Activated T-helper 1 cell treated with anti-CD3 and anti-CD28 coated beads, Interleukin-2, amount 50 U/mL, for 16 hours (primary cell): ENCODE results near the gene DMWD.
"Not testable (repeated sequence)": the region's sequence is repeated elsewhere in the genome, so short reads cannot be mapped to it uniquely, and the experiment has no call there.

Experiments used
- DNase-seq, 2 donors: peaks; one replicate each; pipeline ENCODE4 v3.0.0-alpha.2; 2020; ENCODE audit warnings: low read depth in 1 of 2, low spot score in 1 of 2

The DMWD gene

GRCh38 chr19:45753548-45753947, 39.1 kb downstream of the DMWD start:
- no peak for DNase-seq

DNA sequence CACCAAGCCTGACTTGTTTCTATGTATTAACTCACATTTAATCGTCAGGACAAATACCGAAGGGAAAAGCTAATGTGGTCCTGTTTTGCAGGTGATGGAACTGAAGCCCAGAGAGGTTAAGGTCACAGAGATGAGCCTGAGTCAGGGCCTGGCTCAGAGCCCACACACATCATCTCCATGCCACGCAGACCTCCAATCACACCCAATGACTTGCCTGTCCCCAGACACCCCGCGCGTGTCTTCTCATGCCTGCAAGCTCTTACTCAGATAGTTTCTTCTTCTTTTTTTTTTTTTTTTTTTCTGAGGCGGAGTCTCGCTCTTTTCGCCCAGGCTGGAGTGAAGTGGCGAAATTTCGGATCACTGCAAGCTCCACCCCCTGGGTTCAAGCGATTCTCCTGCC, 40.0 kb downstream of the DMWD start:
- no peak for DNase-seq

DNA sequence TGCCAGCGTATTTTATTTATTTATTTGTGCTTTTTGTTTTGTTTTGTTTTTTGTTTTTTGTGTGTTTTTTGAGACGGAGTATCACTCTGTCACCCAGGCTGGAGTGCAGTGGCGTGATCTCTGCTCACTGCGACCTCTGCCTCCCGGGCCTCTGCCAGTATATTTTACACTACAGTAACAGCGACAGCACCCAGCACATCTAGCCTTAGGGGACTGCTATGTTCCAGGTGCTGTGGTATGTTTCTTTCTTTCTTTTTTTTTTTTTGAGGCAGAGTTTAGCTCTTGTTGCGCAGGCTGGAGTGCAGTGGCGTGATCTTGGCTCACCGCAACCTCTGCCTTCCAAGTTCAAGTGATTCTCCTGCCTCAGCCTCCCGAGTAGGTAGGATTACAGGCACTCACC, 41.2 kb downstream of the DMWD start:
- not testable (repeated sequence) for DNase-seq

DNA sequence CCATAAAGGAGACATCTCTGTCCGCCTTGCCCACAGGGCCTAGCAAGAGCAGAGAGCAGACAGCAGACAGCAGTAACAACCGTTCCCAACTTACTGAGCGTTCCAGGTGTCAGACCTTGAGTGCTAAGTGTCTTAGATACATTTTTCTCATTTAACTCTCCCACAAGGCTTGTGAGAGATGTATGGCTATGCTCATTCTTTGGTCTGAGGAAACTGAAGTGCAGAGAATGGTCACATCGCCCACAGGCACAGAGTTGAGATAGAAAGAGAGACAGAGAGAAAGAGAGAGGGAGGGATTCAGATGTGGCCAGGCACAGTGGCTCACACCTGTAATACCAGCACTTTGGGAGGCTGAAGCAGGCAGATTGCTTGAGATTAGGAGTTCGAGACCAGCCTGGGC, 45.1 kb downstream of the DMWD start:
- DNase-seq, result no peak

DNA sequence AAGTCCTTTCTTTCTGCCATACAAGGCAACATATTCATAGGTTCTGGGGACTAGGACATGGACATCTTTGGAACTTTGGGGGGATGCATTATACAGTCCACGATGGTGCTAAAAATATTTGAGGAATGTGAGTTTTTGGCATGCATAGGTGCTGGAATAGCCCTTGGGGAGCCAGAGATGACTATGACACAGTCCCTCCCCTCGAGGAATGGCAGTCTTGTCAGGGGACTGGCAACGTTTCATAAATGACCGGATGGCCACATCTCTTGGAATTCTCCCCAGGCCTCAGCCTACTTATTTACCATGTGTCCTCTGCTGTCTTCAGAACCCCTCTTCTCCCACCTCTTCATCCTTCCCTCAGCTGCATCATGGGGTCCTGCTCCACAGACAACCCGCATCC, 45.8 kb downstream of the DMWD start:
- no peak for DNase-seq

DNA sequence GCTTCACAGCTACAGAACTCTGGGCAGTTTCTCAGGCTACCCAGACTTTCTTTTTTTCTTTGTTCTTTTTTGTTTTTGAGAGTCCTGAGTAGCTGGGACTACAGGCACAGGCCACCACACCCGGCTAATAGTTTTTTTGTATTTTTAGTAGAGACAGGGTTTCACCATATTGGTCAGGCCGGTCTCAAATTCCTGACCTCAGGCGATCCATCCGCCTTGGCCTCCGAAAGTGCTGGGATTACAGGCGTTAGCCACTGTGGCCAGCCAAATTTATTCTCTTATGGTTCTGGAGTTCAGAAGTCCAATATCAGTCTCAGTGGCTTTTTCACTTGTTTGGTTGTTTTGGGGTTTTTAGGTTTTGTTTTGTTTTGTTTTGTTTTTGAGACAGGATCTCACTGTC, 47.0 kb downstream of the DMWD start:
- no peak for DNase-seq

GRCh38 chr19:45742969-45743368, 49.7 kb downstream of the DMWD start:
- DNase-seq, result no peak

DNA sequence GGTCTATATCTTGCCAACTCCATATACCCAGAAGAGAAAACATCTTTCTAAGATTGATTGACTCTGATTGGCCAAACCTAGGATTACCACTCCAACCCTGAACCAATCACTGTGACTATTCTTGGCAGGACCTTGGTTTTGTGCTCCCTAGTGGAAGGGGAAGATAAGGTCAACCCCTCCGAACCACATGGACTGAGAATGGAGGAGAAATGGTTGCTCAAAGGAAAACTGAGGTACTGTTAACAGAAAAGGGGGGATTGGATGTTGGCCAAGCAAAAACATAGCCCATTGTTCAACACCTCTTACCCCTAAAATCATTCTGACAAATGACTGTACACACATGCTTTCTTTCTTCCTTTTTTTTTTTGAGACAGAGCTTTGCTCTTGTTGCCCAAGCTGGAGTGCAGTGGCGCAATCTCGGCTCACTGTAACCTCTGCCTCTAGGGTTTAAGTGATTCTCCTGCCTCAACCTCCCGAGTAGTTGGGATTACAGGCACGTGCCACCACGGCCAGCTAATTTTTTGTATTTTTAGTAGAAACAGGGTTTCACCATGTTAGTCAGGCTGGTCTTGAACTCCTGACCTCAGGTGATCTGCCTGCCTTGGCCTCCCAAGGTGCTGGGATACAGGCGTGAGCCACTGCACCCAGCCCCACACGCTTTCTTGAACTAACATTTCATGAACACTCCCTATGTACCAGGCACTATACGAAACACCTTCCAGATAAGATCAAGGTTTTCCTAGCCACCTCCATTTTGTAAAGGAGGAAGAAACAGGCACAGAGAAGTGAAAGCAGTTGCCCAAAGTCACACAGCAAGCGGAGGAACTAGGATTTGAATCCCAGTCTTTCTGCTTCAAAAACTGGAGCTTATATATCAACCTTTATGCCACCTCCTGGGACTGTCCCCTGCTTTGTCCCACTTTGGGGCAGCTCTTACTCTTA, 52.9 kb downstream of the DMWD start:
- DNase-seq, result no peak

DNA sequence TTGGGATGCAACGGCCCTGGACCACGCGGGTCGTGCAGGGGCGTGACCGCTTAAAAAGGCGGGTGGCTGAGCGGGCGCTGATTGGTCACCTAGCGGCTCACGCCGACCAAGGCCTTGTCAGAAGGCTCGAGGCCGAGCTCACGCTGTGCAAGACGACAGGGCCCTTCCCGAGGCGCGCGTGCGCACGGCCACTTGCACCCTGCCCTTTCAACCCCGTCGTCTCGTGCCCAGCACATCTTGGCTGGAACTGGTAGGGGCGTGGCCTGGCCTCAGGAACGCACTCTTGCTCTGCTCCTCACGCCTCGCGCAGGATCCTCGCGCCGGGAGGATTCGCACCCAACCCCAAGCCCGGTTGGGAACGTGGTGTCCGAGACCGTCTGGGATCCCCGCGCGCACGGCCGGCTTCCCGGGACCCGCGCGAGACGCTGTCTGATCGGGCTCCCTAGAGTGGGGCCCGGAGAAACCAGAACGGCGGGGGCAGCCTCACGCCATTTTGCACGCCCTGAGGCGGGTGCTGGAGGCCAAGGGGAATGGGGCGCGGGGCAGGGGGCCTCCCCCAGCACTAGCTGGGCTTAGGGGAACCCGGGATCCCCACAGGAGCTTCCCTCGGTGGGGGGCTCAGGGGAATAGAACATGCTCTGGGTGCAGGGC, 59.4 kb downstream of the DMWD start, which contains the start of gene MEIOSIN:
MEIOSIN (plus strand) TSS at position 280 of the 651 bp plus-strand sequence. CDS start 1,938 bp downstream, outside the sequence.
- DNase-seq, result no peak
